A673 (cell line): ENCODE data around the gene RANBP3. TPM values are rescaled to one million over a fixed set of nuclear protein-coding genes. Genes with fewer than 3 reads are reported as not detected.
"Not testable (repeated sequence)": the region's sequence is repeated elsewhere in the genome, so short reads cannot be mapped to it uniquely, and the experiment has no call there.

ENCODE experiments used
- BruUV-seq: library from RNA; stranded (reverse); fragments of 400-500 nt; replicated peaks from 2 replicates; lab custom pipeline; 2021; lab: Mats Ljungman, UMichigan
- CTCF ChIA-PET: fragments of 300-600 bp; sonication (Branson Sonifier 250); formaldehyde crosslinking; loops from one replicate; lab custom pipeline; 2022; ENCODE audit warnings: antibody characterized with exemption; lab: Charles Lee
- POLR2A ChIA-PET: fragments of 300-600 bp; sonication (Branson Sonifier 250); formaldehyde crosslinking; loops from one replicate; lab custom pipeline; 2022; ENCODE audit warnings: antibody characterized with exemption; ENCODE audit not compliant: low non-redundant PET; lab: Charles Lee
- DNase-seq: peaks from one replicate; pipeline ENCODE4 v3.0.0-alpha.2; 2015; ENCODE audit warnings: low spot score
- H3K27ac ChIP-seq: fragments of 200-600 bp; sonication (generic); 2 replicates; pipeline ENCODE4 v1.5.1; 2016; ENCODE audit warnings: mixed run types, low read depth, mild to moderate bottlenecking, mixed read lengths, antibody characterized with exemption, low read length; ENCODE audit not compliant: poor library complexity, severe bottlenecking
- H3K27me3 ChIP-seq: fragments of 200-600 bp; sonication (generic); replicated peaks from 2 replicates; pipeline ENCODE4 v1.6.1; 2017; ENCODE audit warnings: mixed run types, low read depth, mild to moderate bottlenecking, mixed read lengths, antibody characterized with exemption, low read length; ENCODE audit not compliant: insufficient read depth, poor library complexity
- H3K36me3 ChIP-seq: fragments of 200-600 bp; sonication (generic); 2 replicates; pipeline ENCODE4 v1.6.1; 2016; ENCODE audit warnings: mixed run types, mild to moderate bottlenecking, mixed read lengths, antibody characterized with exemption, low read length; ENCODE audit not compliant: insufficient read depth, poor library complexity, severe bottlenecking
- H3K4me1 ChIP-seq: fragments of 200-600 bp; sonication (generic); 2 replicates; pipeline ENCODE4 v1.6.1; 2017; ENCODE audit warnings: mixed run types, mild to moderate bottlenecking, mixed read lengths, antibody characterized with exemption, low read length; ENCODE audit not compliant: insufficient read depth, poor library complexity, severe bottlenecking
- H3K4me3 ChIP-seq: fragments of 200-600 bp; sonication (generic); 2 replicates; pipeline ENCODE4 v1.5.1; 2016; ENCODE audit warnings: low read depth, mixed run types, mild to moderate bottlenecking, mixed read lengths, low read length; ENCODE audit not compliant: poor library complexity, severe bottlenecking
- H3K9me3 ChIP-seq: fragments of 200-600 bp; sonication (generic); 2 replicates; pipeline ENCODE4 v1.6.1; 2016; ENCODE audit warnings: mixed run types, low read depth, mild to moderate bottlenecking, mixed read lengths, antibody characterized with exemption, low read length; ENCODE audit not compliant: poor library complexity, severe bottlenecking
- CTCF ChIP-seq: fragments of 300-800, 200-600 bp; sonication (generic); conservative IDR thresholded peaks from 2 replicates; pipeline ENCODE4 v1.5.1; 2017; ENCODE audit warnings: low read depth, mild to moderate bottlenecking, antibody characterized with exemption, low read length, moderate library complexity, mixed read lengths
- EZH2 ChIP-seq: fragments of 200-600 bp; sonication (generic); IDR thresholded peaks from 2 replicates; pipeline ENCODE4 v1.6.1; 2017; ENCODE audit warnings: borderline replicate concordance, low read depth, mild to moderate bottlenecking, mixed read lengths, antibody characterized with exemption, low read length; ENCODE audit not compliant: poor library complexity, severe bottlenecking
- intact Hi-C: fragments of 100-400 bp; cut with micrococcal nuclease; formaldehyde crosslinking; loops from one replicate; pipeline ENCODE4 v1.10.0; 2022; ENCODE audit not compliant: unreplicated experiment
- total RNA-seq: library from RNA; stranded (reverse); gene quantifications from 2 replicates; pipeline ENCODE4 v1.2.3, GENCODE V29; 2021

Gene RANBP3
- total RNA-seq, 1 experiment from 2014 or later, result 130 TPM

GRCh38 chr19:6006896-6007295, 29.0 kb upstream of the RANBP3 start:
- Histone ChIP-seq H3K27me3 (no peaks in the 10 kb centered on the region), H3K4me1 (no peaks in the 10 kb centered on the region), H3K9me3 (no peaks in the 10 kb centered on the region), H3K4me3 (no peak overlapping the region), H3K27ac (no peak overlapping the region), H3K36me3 (no peaks in the 10 kb centered on the region)
- ChIA-PET CTCF (interaction anchor here (1.5 kb wide), 1 partner anchor 15 kb away, joined by 3 read pairs; no protein-coding TSS in a partner anchor), POLR2A (no interaction called here)
- TF ChIP-seq EZH2 (no peak), CTCF (no peak)
- intact Hi-C loops, result no loop called here
- no TSS peak for BruUV-seq
- DNase-seq, result no peak

GRCh38 chr19:6006070-6006446, 28.1 kb upstream of the RANBP3 start:
- H3K9me3 ChIP-seq, BruUV-seq, POLR2A ChIA-PET, H3K27ac ChIP-seq, H3K4me1 ChIP-seq, DNase-seq, H3K4me3 ChIP-seq, intact Hi-C loops, H3K36me3 ChIP-seq, H3K27me3 ChIP-seq: not testable (repeated sequence)
- CTCF ChIA-PET, result interaction anchor here (1.5 kb wide), 1 partner anchor 16 kb away, joined by 3 read pairs; no protein-coding TSS in a partner anchor

- no peaks in the 10 kb centered on the region for H3K4me1 ChIP-seq
- H3K9me3 ChIP-seq, result no peaks in the 10 kb centered on the region
- no peak for DNase-seq
- ChIA-PET CTCF (no interaction called here), POLR2A (no interaction called here)
- no peak for TF ChIP-seq EZH2
- no peak for TF ChIP-seq CTCF
- no peak overlapping the region for H3K4me3 ChIP-seq
- BruUV-seq, result no TSS peak
- no peaks in the 10 kb centered on the region for H3K36me3 ChIP-seq
- H3K27ac ChIP-seq, result no peak overlapping the region
- intact Hi-C loops, result no loop called here
- H3K27me3 ChIP-seq, result no peaks in the 10 kb centered on the region
Observed at GRCh38 chr19:6005321-6006069, 27.6 kb upstream of the RANBP3 start.

- no peak for DNase-seq
- Histone ChIP-seq H3K9me3 (no peaks in the 10 kb centered on the region), H3K4me1 (no peaks in the 10 kb centered on the region), H3K27me3 (no peaks in the 10 kb centered on the region), H3K4me3 (no peak overlapping the region), H3K36me3 (no peaks in the 10 kb centered on the region), H3K27ac (no peak overlapping the region)
- TF ChIP-seq CTCF (no peak), EZH2 (no peak)
- intact Hi-C loops, result no loop called here
- CTCF ChIA-PET, result no interaction called here
- BruUV-seq, result no TSS peak
- POLR2A ChIA-PET, result no interaction called here
Observed at GRCh38 chr19:6003976-6004375, 26.0 kb upstream of the RANBP3 start.
